ACC112 (cell line): ENCODE measurements around the gene PCSK4.

Experiments used
- H2AFZ ChIP-seq: fragments of 200-600 bp; sonication (generic); one replicate; pipeline ENCODE4 v1.6.0; 2017; ENCODE audit warnings: antibody characterized with exemption, low read length; ENCODE audit not compliant: unreplicated experiment
- H3K27ac ChIP-seq: fragments of 200-600 bp; sonication (generic); 2 replicates; pipeline ENCODE4 v1.5.1; 2014; ENCODE audit warnings: low read depth, mild to moderate bottlenecking, antibody characterized with exemption, low read length, moderate library complexity
- H3K27me3 ChIP-seq: fragments of 200-600 bp; sonication (generic); 2 replicates; pipeline ENCODE4 v1.6.1; 2014; ENCODE audit warnings: mild to moderate bottlenecking, antibody characterized with exemption, low read length, moderate library complexity, mixed read lengths; ENCODE audit not compliant: insufficient read depth
- H3K36me3 ChIP-seq: fragments of 200-600 bp; sonication (generic); 2 replicates; pipeline ENCODE4 v1.6.1; 2016; ENCODE audit warnings: mild to moderate bottlenecking, antibody characterized with exemption, low read length, moderate library complexity, mixed read lengths; ENCODE audit not compliant: insufficient read depth
- H3K4me1 ChIP-seq: fragments of 200-600 bp; sonication (generic); one replicate; pipeline ENCODE4 v1.6.1; 2016; ENCODE audit warnings: low read length, mixed read lengths; ENCODE audit not compliant: insufficient read depth, unreplicated experiment, control insufficient read depth
- H3K4me3 ChIP-seq: fragments of 200-600 bp; sonication (generic); 2 replicates; pipeline ENCODE4 v1.5.1; 2014; ENCODE audit warnings: mild to moderate bottlenecking, low read depth, low read length
- H3K79me2 ChIP-seq: fragments of 200-600 bp; sonication (generic); one replicate; pipeline ENCODE4 v1.6.0; 2016; ENCODE audit warnings: low read length; ENCODE audit not compliant: control insufficient read depth, unreplicated experiment, insufficient read depth

PCSK4 gene

DNA sequence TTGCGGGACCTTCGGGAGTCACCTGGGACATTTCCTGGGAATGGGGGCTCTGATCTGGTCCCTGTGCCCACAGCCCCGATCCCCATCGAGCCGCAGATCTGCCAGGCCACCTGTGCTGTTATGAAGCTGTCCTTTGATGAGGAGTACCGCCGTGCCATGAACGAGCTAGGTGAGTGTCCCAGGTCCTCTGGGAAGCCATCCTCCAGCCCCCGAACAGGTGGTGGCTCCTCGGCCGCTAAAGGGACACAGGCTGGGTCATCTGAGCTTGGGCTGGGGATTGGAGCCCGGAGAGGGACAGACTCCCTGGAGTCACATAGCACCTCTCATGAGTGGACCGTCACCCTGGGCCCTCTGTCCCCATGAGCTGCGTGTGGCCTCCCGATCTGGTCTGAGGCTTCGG is 32.3 kb downstream of the PCSK4 start:
- Histone ChIP-seq H3K27me3 (no peaks in the 10 kb centered on the region), H3K36me3 (no peaks in the 10 kb centered on the region), H3K79me2 (no peaks in the 10 kb centered on the region), H3K4me3 (no peak overlapping the region), H2AFZ (no peak overlapping the region), H3K27ac (no peak overlapping the region), H3K4me1 (peaks cover 7% of the 10 kb centered on the region)

DNA sequence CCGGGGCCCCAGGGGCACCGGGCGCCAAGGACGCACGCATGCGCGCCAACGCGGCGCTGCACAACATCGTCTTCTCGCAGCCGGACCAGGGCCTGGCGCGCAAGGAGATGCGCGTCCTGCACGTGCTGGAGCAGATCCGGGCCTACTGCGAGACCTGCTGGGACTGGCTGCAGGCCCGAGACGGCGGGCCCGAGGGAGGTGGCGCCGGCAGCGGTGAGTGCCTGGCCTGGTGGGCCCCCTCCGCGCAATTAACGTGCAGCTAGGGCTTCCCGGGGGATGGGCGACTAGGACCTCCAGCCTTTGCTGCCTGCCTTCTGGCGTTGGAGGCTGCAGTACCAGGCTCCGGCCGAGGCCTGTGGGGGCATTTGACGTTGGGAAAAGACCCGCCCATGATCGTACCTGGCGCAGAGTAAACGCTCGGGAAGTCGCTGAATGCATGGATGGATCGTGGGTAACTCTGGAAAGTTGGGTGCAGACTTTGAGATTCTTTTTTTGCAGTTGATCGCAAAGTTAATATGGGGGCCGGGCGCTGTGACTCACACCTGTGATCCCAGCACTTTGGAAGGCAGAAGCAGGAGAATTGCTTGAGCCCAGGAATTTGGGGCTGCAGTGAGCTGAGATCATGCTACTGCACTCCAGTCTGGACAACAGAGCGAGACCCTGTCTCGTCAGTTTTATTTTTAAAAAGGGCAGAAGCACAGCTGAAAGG is 33.0 kb downstream of the PCSK4 start:
- H2AFZ ChIP-seq: no peak overlapping the region
- H3K79me2 ChIP-seq: no peaks in the 10 kb centered on the region
- H3K27me3 ChIP-seq: peaks cover 7% of the 10 kb centered on the region; the same call in 1 of the 2 replicates
- no peak overlapping the region for H3K4me3 ChIP-seq
- no peaks in the 10 kb centered on the region for H3K36me3 ChIP-seq
- peaks cover 7% of the 10 kb centered on the region for H3K4me1 ChIP-seq
- no peak overlapping the region for H3K27ac ChIP-seq

DNA sequence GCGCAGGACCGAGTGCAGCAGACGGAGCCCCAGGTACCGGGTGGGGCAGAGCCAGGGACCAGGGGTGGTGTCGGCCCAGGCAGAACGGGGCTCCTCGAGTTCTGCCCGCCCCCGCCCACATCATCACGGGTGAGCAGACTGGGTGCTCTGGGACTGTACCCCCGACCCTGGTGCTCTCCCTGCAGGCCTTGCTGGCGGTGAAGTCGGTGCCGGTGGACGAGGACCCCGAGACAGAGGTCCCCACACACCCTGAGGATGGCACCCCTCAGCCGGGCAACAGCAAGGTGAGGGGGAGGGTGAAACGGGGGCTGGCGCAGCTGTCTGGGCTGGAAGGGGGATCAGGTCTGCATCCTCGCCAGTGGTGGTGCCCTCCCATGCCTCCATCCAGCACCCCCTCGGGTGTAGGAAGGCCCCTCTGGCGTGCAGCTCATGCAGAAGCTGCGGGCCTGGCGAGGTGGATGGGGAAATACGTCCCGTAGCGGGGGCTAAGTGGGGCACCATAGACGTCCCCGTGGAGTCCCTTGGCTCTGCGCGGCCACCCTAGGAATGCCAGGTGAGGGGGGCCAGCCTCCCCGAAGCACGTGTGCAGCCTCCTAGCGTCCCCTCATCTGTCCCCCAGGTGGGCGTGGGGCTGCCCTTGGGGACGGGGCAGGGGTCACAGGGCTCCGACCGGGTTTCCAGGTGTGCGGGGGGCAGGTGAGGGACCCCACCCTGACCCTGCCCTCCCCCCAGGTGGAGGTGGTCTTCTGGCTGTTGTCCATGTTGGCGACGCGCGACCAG is 33.8 kb downstream of the PCSK4 start:
- H3K27ac ChIP-seq: no peak overlapping the region
- H3K79me2 ChIP-seq: no peaks in the 10 kb centered on the region
- H3K4me3 ChIP-seq: no peak overlapping the region
- H3K4me1 ChIP-seq: peaks cover 7% of the 10 kb centered on the region
- no peaks in the 10 kb centered on the region for H3K36me3 ChIP-seq
- H2AFZ ChIP-seq: no peak overlapping the region
- peaks cover 14% of the 10 kb centered on the region for H3K27me3 ChIP-seq

DNA sequence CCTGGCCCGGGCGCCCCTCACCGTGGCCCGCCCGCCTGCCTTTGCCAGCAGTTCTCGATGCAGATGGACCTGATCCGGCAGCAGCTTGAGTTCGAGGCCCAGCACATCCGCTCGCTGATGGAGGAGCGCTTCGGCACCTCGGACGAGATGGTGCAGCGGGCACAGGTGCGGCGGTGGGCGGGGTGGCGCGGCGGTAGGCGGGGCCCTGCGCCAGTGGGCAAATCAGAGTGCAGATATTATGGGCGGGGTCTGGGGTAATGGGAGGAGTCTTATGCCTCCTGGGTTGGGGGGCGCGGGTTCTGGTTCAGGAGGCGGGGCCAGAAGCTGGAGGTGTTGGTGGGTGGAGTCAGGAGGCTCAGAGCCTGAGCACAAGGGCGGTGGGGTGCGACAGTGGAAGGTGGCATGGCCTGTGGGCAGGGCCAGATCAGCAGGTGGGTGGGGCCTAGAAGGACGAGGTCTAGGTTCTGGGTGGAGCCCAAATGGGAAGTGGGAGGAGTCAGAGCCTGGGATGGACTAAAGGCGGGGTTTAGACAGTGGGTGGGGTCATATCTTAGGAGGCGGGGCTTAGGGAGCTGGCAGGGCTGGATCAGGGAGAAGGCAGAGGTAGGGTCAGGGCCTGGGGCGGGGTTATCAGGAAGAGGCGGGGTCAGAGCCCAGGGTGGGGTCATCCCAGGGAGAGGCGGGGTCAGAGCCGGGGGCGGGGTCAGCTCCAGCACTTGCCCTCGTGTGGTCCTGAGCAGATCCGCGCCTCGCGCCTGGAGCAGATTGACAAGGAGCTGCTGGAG is 34.6 kb downstream of the PCSK4 start:
- H3K36me3 ChIP-seq: no peaks in the 10 kb centered on the region
- no peaks in the 10 kb centered on the region for H3K79me2 ChIP-seq
- no peak overlapping the region for H2AFZ ChIP-seq
- peaks cover 21% of the 10 kb centered on the region for H3K27me3 ChIP-seq
- H3K4me1 ChIP-seq: peaks cover 7% of the 10 kb centered on the region
- no peak overlapping the region for H3K4me3 ChIP-seq
- H3K27ac ChIP-seq: no peak overlapping the region

DNA sequence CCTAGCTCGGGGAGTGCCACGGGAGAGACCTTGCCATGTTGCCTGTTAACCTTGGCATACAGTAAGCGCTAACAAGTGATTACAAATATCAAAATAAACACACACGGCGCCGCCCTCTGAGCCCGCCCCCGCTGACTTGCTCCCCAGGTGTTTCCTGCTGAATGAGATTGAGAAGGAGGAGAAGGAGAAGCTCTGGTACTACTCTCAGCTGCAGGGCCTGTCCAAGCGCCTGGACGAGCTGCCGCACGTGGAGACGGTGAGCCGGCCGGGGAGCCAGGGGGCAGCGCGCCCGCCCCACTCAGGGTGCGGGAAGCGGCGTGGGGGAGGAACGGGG is 35.2 kb downstream of the PCSK4 start:
- Histone ChIP-seq H3K27ac (no peak overlapping the region), H3K4me1 (peaks cover 7% of the 10 kb centered on the region), H3K79me2 (no peaks in the 10 kb centered on the region), H3K27me3 (peaks cover 27% of the 10 kb centered on the region), H2AFZ (no peak overlapping the region), H3K4me3 (no peak overlapping the region), H3K36me3 (no peaks in the 10 kb centered on the region)

DNA sequence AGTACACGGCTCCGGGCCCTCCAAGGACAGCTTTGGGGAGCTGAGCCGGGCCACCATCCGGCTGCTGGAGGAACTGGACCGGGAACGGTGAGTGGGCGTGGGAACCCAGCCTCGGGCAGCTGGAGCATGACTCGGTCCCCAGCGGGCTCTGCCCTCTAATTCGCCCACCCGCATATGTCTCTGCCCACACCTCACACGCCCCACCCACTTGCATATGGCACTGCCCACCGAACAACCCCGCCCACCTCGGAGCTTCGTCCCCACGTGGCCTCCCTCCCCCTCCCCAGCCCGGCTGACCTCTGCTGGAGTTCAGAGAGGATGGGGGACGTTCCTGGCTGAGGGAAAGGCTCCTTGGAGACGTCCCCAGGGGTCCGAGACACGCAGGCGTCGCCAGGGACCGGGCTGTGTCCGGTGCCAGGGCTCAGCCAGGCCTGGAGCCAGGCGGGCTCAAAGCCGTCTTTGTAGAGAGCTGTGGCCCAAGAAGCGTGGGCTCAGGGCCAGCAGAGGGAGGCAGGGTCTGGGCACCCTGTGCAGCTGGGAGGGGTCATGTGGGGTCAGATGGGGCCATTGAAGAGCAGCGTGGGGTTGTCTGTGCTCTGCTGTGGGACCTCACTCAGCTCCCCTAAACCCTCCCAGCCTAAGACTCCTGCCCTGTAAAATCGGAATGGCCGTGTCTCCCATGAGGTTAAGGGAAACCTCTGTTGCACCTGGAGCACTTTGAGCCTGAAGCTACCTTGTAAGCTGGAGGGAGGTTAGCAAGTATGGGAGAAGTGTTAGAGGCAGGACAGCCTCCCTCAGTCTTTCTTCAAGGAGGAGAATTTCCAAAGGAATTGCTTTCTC is 36.4 kb downstream of the PCSK4 start:
- H3K4me3 ChIP-seq: no peak overlapping the region
- H3K27ac ChIP-seq: no peak overlapping the region
- H2AFZ ChIP-seq: no peak overlapping the region
- H3K27me3 ChIP-seq: peaks cover 38% of the 10 kb centered on the region
- no peaks in the 10 kb centered on the region for H3K79me2 ChIP-seq
- peaks cover 7% of the 10 kb centered on the region for H3K4me1 ChIP-seq
- no peaks in the 10 kb centered on the region for H3K36me3 ChIP-seq

DNA sequence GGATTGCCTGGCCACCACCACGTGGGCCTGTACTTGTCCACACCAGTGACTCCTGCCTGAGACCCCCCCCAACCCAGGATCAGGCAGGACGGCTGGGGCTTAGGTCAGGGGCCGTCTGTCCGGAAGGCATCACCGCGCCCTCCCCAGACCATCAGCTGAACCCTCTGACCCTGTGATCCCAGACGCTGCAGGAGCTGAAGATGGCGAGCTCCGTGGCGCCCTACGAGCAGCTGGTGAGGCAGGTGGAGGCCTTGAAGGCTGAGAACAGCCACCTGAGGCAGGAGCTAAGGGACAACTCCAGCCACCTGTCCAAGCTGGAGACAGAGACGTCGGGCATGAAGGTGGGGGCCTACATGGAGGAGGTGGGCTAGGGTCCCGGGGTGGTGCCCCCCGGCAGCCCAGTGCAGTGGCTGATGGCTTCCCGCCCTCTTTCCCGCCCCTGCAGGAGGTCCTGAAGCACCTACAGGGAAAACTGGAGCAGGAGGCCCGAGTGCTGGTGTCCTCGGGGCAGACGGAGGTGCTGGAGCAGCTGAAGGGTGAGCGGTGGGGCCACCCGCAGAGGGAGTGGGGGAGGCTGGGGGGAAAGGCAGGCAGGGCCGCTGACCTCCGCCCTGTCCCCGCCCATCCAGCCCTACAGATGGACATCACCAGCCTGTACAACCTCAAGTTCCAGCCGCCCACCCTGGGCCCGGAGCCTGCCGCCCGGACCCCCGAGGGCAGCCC is 37.2 kb downstream of the PCSK4 start:
- Histone ChIP-seq H3K36me3 (no peaks in the 10 kb centered on the region), H3K4me3 (no peak overlapping the region), H2AFZ (no peak overlapping the region), H3K79me2 (no peaks in the 10 kb centered on the region), H3K4me1 (peaks cover 7% of the 10 kb centered on the region), H3K27me3 (peaks cover 38% of the 10 kb centered on the region), H3K27ac (no peak overlapping the region)

DNA sequence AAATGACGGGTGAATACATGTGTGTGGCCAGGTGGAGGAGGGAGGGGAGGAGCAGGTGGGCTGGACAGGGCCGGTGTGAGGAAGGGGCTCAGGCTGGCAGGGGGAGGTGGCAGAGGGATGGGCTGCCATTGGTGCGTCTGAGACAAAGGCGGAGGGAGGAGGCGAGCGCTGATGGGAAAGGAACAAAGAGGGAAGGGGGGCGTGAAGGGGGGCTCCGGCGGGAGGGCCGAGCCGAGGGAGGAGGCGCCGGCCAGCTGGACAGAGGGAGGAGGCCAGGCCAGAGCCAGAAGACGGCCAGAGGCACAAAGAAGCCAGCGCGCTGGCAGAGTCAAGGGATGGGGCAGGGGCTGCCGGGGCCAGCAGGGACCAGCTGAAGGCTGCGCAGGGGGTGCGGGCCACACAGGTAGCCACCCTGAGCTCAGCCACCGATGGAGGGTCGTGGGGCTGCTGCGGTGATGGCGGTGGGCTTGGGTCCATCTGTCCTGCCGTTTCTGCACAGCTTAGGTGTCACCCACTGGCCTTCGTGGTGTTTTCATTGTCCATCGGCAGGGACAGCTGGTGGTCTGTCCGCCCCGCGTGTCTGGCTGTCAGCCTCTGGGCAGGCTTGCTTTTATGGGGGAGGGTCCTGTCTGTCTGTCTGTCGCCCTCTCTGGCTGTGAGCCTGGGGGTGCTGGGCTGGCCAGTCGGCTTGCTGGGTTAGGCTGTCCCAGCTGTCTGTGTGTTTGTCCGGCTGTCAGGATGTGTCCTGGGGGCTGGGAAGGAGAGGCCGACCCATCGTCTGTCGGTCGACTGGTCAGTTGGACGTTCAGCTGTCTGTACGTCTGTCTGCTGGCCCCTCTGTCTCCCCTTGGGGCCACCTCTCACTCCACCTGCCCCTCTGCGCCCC is 38.0 kb downstream of the PCSK4 start:
- Histone ChIP-seq H3K79me2 (no peaks in the 10 kb centered on the region), H2AFZ (no peak overlapping the region), H3K27ac (no peak overlapping the region), H3K27me3 (peaks cover 44% of the 10 kb centered on the region), H3K36me3 (no peaks in the 10 kb centered on the region), H3K4me1 (peaks cover 7% of the 10 kb centered on the region), H3K4me3 (no peak overlapping the region)
